Colonic mucosa (tissue), 4 donors: ENCODE data around the gene GTSE1. TPM values are rescaled to one million over a fixed set of nuclear protein-coding genes. Genes with fewer than 3 reads are reported as not detected.

Source experiments
- DNase-seq: peaks from one replicate; pipeline ENCODE4 v3.0.0-alpha.2; 2020
- H3K27ac ChIP-seq: fragments of 200-600 bp; one replicate; pipeline ENCODE4 v1.8.0; 2021
- H3K27me3 ChIP-seq: fragments of 200-600 bp; one replicate; pipeline ENCODE4 v1.8.0; 2021
- H3K36me3 ChIP-seq: fragments of 200-600 bp; one replicate; pipeline ENCODE4 v1.8.0; 2021
- H3K4me1 ChIP-seq: fragments of 200-600 bp; one replicate; pipeline ENCODE4 v1.8.0; 2021; ENCODE audit warnings: mild to moderate bottlenecking
- H3K4me3 ChIP-seq: fragments of 200-600 bp; one replicate; pipeline ENCODE4 v1.8.0; 2021
- H3K9ac ChIP-seq, 2 donors: one replicate each; pipeline ENCODE4 v1.7.0; 2013; ENCODE audit warnings: control low read depth in 2 of 2, low read depth in 2 of 2, low read length in 2 of 2
- H3K9me3 ChIP-seq: fragments of 200-600 bp; one replicate; pipeline ENCODE4 v1.8.0; 2021
- CTCF ChIP-seq: fragments of 200-600 bp; IDR thresholded peaks from one replicate; pipeline ENCODE4 v1.8.0; 2022; ENCODE audit warnings: antibody characterized with exemption, mild to moderate bottlenecking
- intact Hi-C: fragments of 100-400 bp; cut with DNase I; formaldehyde crosslinking; loops from one replicate; pipeline ENCODE4 v1.14.1; 2022
- total RNA-seq, 2 donors: library from RNA; stranded (reverse); fragmentation: NEBNext Ultra II Directional in 1 of 2; extraction: Animal tissue kit (Norgen Biotek cat#: 25700) in 1 of 2; gene quantifications; one replicate each; pipeline ENCODE4 v1.2.1, GENCODE V29; 2021
- donor health status: healthy.
- donor health status: DM: no; HTN: no; CAD: no.
- donor health status: DM: no; HTN: no; CAD: no.

Gene GTSE1
- total RNA-seq, 2 donors from 2014 or later, result 7.8 to 38.8 TPM

- Histone ChIP-seq H3K36me3 (peaks cover 2% of the 10 kb centered on the region), H3K27me3 (no peaks in the 10 kb centered on the region), H3K27ac (no peak overlapping the region), H3K4me1 (no peaks in the 10 kb centered on the region), H3K9ac (no peak overlapping the region), H3K4me3 (no peak overlapping the region), H3K9me3 (no peaks in the 10 kb centered on the region)
- no peak for DNase-seq
- intact Hi-C loops, result no loop called here
- TF ChIP-seq CTCF, result no peak
Observed at GRCh38 chr22:46352691-46353386, 56.2 kb downstream of the GTSE1 start.

GRCh38 chr22:46353483-46354105, 56.9 kb downstream of the GTSE1 start:
- no peak overlapping the region for H3K9ac ChIP-seq
- intact Hi-C loops, result no loop called here
- H3K36me3 ChIP-seq, result no peaks in the 10 kb centered on the region
- H3K9me3 ChIP-seq, result no peaks in the 10 kb centered on the region
- no peak overlapping the region for H3K27ac ChIP-seq
- no peak for DNase-seq
- TF ChIP-seq CTCF, result no peak
- H3K27me3 ChIP-seq, result no peaks in the 10 kb centered on the region
- H3K4me3 ChIP-seq, result no peak overlapping the region
- no peaks in the 10 kb centered on the region for H3K4me1 ChIP-seq

GRCh38 chr22:46354176-46354992, 57.7 kb downstream of the GTSE1 start:
- intact Hi-C loops, result no loop called here
- TF ChIP-seq CTCF, result no peak
- no peak for DNase-seq
- Histone ChIP-seq H3K4me1 (no peaks in the 10 kb centered on the region), H3K4me3 (no peak overlapping the region), H3K9ac (no peak overlapping the region), H3K27ac (no peak overlapping the region), H3K27me3 (no peaks in the 10 kb centered on the region), H3K36me3 (no peaks in the 10 kb centered on the region), H3K9me3 (no peaks in the 10 kb centered on the region)

GRCh38 chr22:46354993-46355305, 58.3 kb downstream of the GTSE1 start:
- no peak overlapping the region for H3K9ac ChIP-seq
- no peak for DNase-seq
- H3K27me3 ChIP-seq, result no peaks in the 10 kb centered on the region
- no peaks in the 10 kb centered on the region for H3K4me1 ChIP-seq
- no peak for TF ChIP-seq CTCF
- no peaks in the 10 kb centered on the region for H3K9me3 ChIP-seq
- intact Hi-C loops, result no loop called here
- H3K36me3 ChIP-seq, result no peaks in the 10 kb centered on the region
- no peak overlapping the region for H3K4me3 ChIP-seq
- no peak overlapping the region for H3K27ac ChIP-seq

- Histone ChIP-seq H3K4me1 (no peaks in the 10 kb centered on the region), H3K9ac (no peak overlapping the region), H3K27ac (no peak overlapping the region), H3K4me3 (no peak overlapping the region), H3K27me3 (no peaks in the 10 kb centered on the region), H3K36me3 (no peaks in the 10 kb centered on the region), H3K9me3 (no peaks in the 10 kb centered on the region)
- intact Hi-C loops, result no loop called here
- peak; percentile 79 for TF ChIP-seq CTCF
- DNase-seq, result peak; percentile 76
Observed at GRCh38 chr22:46355369-46355995, 58.8 kb downstream of the GTSE1 start.
